SU-DHL-6 (cell line): ENCODE data around the gene NPAS1.
A peak's percentile ranks its signal among the peaks of the same experiment; 100 is the strongest.

Experiments
- H2AFZ ChIP-seq: fragments of 200-600 bp; sonication (generic); 2 replicates; pipeline ENCODE4 v1.6.1; 2014; ENCODE audit warnings: low read depth, mild to moderate bottlenecking, moderate library complexity, mixed read lengths, antibody characterized with exemption, low read length; ENCODE audit not compliant: severe bottlenecking
- H3F3A ChIP-seq: fragments of 200-600 bp; shearing (Covaris generic); 2 replicates; pipeline ENCODE4 v1.6.0; 2016; ENCODE audit warnings: antibody characterized with exemption, mild to moderate bottlenecking; ENCODE audit not compliant: insufficient read depth
- H3K27ac ChIP-seq: fragments of 200-600 bp; sonication (generic); 2 replicates; pipeline ENCODE4 v1.5.1; 2016; ENCODE audit warnings: low read depth, mild to moderate bottlenecking, low read length, moderate library complexity, mixed read lengths
- H3K27me3 ChIP-seq: fragments of 200-600 bp; sonication (generic), shearing (Covaris generic); 2 replicates; pipeline ENCODE4 v1.6.0; 2014; ENCODE audit warnings: mild to moderate bottlenecking, low read length
- H3K36me3 ChIP-seq: fragments of 200-600 bp; sonication (generic); 2 replicates; pipeline ENCODE4 v1.6.1; 2014; ENCODE audit warnings: mild to moderate bottlenecking, low read length, mixed read lengths
- H3K4me2 ChIP-seq: fragments of 300-600, 200-600 bp; shearing (Covaris generic), sonication (generic); 2 replicates; pipeline ENCODE4 v1.6.0; 2014; ENCODE audit warnings: low read length, low read depth, mild to moderate bottlenecking; ENCODE audit not compliant: poor library complexity, severe bottlenecking
- H3K4me3 ChIP-seq: fragments of 200-600 bp; sonication (generic); 2 replicates; pipeline ENCODE4 v1.5.1; 2014; ENCODE audit warnings: antibody characterized with exemption, low read length, mild to moderate bottlenecking, mixed read lengths; ENCODE audit not compliant: insufficient read depth, poor library complexity, severe bottlenecking
- H3K79me2 ChIP-seq: fragments of 200-600 bp; sonication (generic); 2 replicates; pipeline ENCODE4 v1.6.1; 2014; ENCODE audit warnings: mild to moderate bottlenecking, low read length, moderate library complexity; ENCODE audit not compliant: insufficient read depth
- H3K9ac ChIP-seq: fragments of 200-600 bp; sonication (generic); 2 replicates; pipeline ENCODE4 v1.7.0; 2014; ENCODE audit warnings: mild to moderate bottlenecking, low read length
- H3K9me2 ChIP-seq: fragments of 200-600 bp; sonication (generic); replicated peaks from 2 replicates; pipeline ENCODE4 v1.6.1; 2014; ENCODE audit warnings: low read length; ENCODE audit not compliant: insufficient read depth
- H3K9me3 ChIP-seq: fragments of 200-600 bp; sonication (generic); 2 replicates; pipeline ENCODE4 v1.6.1; 2014; ENCODE audit warnings: low read length, mixed read lengths; ENCODE audit not compliant: insufficient read depth
- H4K20me1 ChIP-seq: fragments of 200-600 bp; sonication (generic); 2 replicates; pipeline ENCODE4 v1.6.1; 2014; ENCODE audit warnings: low read depth, mild to moderate bottlenecking, antibody characterized with exemption, low read length, moderate library complexity, mixed read lengths
- CTCF ChIP-seq: fragments of 200-600 bp; sonication (generic); IDR thresholded peaks from one replicate; pipeline ENCODE4 v1.5.1; 2017; ENCODE audit warnings: antibody characterized with exemption, mild to moderate bottlenecking, low read length, moderate library complexity; ENCODE audit not compliant: insufficient read depth, poor library complexity, severe bottlenecking
- EZH2phosphoT487 ChIP-seq: fragments of 200-600 bp; sonication (generic), shearing (Covaris generic); conservative IDR thresholded peaks from 2 replicates; pipeline ENCODE4 v1.6.1; 2018; ENCODE audit warnings: mild to moderate bottlenecking, antibody characterized with exemption, low read length, moderate library complexity, mixed read lengths

Gene NPAS1

GRCh38 chr19:47013041-47013517 is 6.6 kb upstream of the NPAS1 start:
- Histone ChIP-seq H3K9me3 (no peaks in the 10 kb centered on the region), H4K20me1 (no peaks in the 10 kb centered on the region), H3K4me2 (no peak overlapping the region), H3F3A (no peaks in the 10 kb centered on the region), H3K36me3 (no peaks in the 10 kb centered on the region), H3K4me3 (no peak overlapping the region), H2AFZ (peak overlapping the region; percentile 32), H3K9me2 (no peaks in the 10 kb centered on the region), H3K9ac (no peak overlapping the region), H3K27me3 (no peaks in the 10 kb centered on the region), H3K27ac (no peak overlapping the region), H3K79me2 (no peaks in the 10 kb centered on the region)
- TF ChIP-seq EZH2phosphoT487 (no peak), CTCF (peak; percentile 99)

DNA sequence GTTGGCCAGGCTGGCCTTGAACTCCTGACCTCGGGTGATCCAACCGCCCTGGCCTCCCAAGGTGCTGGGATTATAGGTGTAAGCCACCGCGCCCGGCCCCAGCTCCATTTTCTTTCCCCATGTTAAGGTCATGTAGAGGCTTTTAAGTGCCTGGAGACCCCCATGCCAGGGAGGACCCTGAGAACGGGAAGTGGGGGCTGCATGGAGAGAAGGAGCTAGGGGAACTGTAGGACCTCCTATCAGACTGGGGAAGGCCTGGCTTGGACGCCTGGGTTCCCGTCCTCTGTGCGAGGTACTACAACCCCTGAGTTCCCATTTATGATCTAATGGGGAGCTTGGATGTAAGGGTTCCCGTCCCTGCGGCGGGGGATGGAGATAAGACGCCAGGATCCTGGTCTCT is 714 bp upstream of the NPAS1 start:
- Histone ChIP-seq H3F3A (no peaks in the 10 kb centered on the region), H3K79me2 (no peaks in the 10 kb centered on the region), H3K9me2 (no peaks in the 10 kb centered on the region), H3K27ac (no peak overlapping the region), H3K4me3 (no peak overlapping the region), H3K27me3 (no peaks in the 10 kb centered on the region), H3K36me3 (no peaks in the 10 kb centered on the region), H3K4me2 (no peak overlapping the region), H3K9ac (no peak overlapping the region), H4K20me1 (no peaks in the 10 kb centered on the region), H3K9me3 (no peaks in the 10 kb centered on the region), H2AFZ (no peak overlapping the region)
- TF ChIP-seq EZH2phosphoT487, result no peak
- no peak for TF ChIP-seq CTCF

- Histone ChIP-seq H3K9ac (no peak overlapping the region), H3K9me2 (no peaks in the 10 kb centered on the region), H3K9me3 (no peaks in the 10 kb centered on the region), H3K36me3 (no peaks in the 10 kb centered on the region), H3K27me3 (no peaks in the 10 kb centered on the region), H3F3A (no peaks in the 10 kb centered on the region), H3K4me3 (no peak overlapping the region), H3K4me2 (no peak overlapping the region), H3K79me2 (no peaks in the 10 kb centered on the region), H2AFZ (no peak overlapping the region), H4K20me1 (no peaks in the 10 kb centered on the region), H3K27ac (no peak overlapping the region)
- TF ChIP-seq EZH2phosphoT487, result no peak
- no peak for TF ChIP-seq CTCF
Observed at GRCh38 chr19:47020132-47020805, 632 bp downstream of the NPAS1 start.
